HG03045 (cell line): ENCODE data around the gene CD9.
"Not testable (repeated sequence)": the region's sequence is repeated elsewhere in the genome, so short reads cannot be mapped to it uniquely, and the experiment has no call there.

Source experiments
- ATAC-seq: cut with Tn5 transposase; IDR thresholded peaks from one replicate; pipeline ENCODE4 v1.9.1; 2021; ENCODE audit warnings: mild to moderate bottlenecking, moderate library complexity; ENCODE audit not compliant: unreplicated experiment

The CD9 gene

GRCh38 chr12:6198556-6198955 is 1.6 kb upstream of the CD9 start:
- no peak for ATAC-seq

GRCh38 chr12:6198985-6199530 is 1.1 kb upstream of the CD9 start:
- no peak for ATAC-seq

GRCh38 chr12:6199531-6200255 is 507 bp upstream of the CD9 start:
- ATAC-seq: no peak

GRCh38 chr12:6201213-6201608 is 1.0 kb downstream of the CD9 start:
- no peak for ATAC-seq

- ATAC-seq: no peak
Observed at GRCh38 chr12:6201826-6202225, 1.6 kb downstream of the CD9 start.

- ATAC-seq: no peak
Observed at GRCh38 chr12:6202304-6202703, 2.1 kb downstream of the CD9 start.

- no peak for ATAC-seq
Observed at GRCh38 chr12:6202846-6203245, 2.6 kb downstream of the CD9 start.

GRCh38 chr12:6203601-6204000 is 3.4 kb downstream of the CD9 start:
- ATAC-seq: no peak

- no peak for ATAC-seq
Observed at GRCh38 chr12:6204533-6205143, 4.4 kb downstream of the CD9 start.

GRCh38 chr12:6205144-6205539 is 4.9 kb downstream of the CD9 start:
- no peak for ATAC-seq

- ATAC-seq: no peak
Observed at GRCh38 chr12:6205761-6206160, 5.6 kb downstream of the CD9 start.

GRCh38 chr12:6206327-6206726 is 6.1 kb downstream of the CD9 start:
- no peak for ATAC-seq

GRCh38 chr12:6207259-6207925 is 7.2 kb downstream of the CD9 start:
- ATAC-seq: no peak

- no peak for ATAC-seq
Observed at GRCh38 chr12:6208130-6208529, 7.9 kb downstream of the CD9 start.

- ATAC-seq: not testable (repeated sequence)
Observed at GRCh38 chr12:6209428-6209827, 9.2 kb downstream of the CD9 start.

GRCh38 chr12:6211421-6211869 is 11.2 kb downstream of the CD9 start:
- no peak for ATAC-seq

GRCh38 chr12:6212086-6212485 is 11.9 kb downstream of the CD9 start:
- no peak for ATAC-seq

- ATAC-seq: no peak
Observed at GRCh38 chr12:6213969-6214368, 13.8 kb downstream of the CD9 start.

- no peak for ATAC-seq
Observed at GRCh38 chr12:6214633-6215032, 14.4 kb downstream of the CD9 start.

GRCh38 chr12:6215120-6215807 is 15.1 kb downstream of the CD9 start:
- no peak for ATAC-seq

- no peak for ATAC-seq
Observed at GRCh38 chr12:6215932-6216494, 15.8 kb downstream of the CD9 start.
